OCI-LY3 (cell line): Measurements from ENCODE around the gene ARGFX.

Source experiments
- EZH2phosphoT487 ChIP-seq: fragments of 200-600 bp; shearing (Covaris generic); IDR thresholded peaks from 2 replicates; pipeline ENCODE4 v1.6.1; 2018; ENCODE audit warnings: antibody characterized with exemption, mixed run types, low read depth
- TF ChIP-seq, protein P1 (sequence below): fragments of 200-600, 300-600 bp; sonication (generic); IDR thresholded peaks from 2 replicates; pipeline ENCODE4 v1.5.1; 2014; ENCODE audit warnings: antibody characterized with exemption, low read length, low read depth

- TF ChIP-seq, protein P1, sequence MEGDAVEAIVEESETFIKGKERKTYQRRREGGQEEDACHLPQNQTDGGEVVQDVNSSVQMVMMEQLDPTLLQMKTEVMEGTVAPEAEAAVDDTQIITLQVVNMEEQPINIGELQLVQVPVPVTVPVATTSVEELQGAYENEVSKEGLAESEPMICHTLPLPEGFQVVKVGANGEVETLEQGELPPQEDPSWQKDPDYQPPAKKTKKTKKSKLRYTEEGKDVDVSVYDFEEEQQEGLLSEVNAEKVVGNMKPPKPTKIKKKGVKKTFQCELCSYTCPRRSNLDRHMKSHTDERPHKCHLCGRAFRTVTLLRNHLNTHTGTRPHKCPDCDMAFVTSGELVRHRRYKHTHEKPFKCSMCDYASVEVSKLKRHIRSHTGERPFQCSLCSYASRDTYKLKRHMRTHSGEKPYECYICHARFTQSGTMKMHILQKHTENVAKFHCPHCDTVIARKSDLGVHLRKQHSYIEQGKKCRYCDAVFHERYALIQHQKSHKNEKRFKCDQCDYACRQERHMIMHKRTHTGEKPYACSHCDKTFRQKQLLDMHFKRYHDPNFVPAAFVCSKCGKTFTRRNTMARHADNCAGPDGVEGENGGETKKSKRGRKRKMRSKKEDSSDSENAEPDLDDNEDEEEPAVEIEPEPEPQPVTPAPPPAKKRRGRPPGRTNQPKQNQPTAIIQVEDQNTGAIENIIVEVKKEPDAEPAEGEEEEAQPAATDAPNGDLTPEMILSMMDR = no peak
- TF ChIP-seq EZH2phosphoT487 = no peak
Measured at GRCh38 chr3:121606106-121606505, 38.4 kb downstream of the ARGFX start.
